ENCODE measurements around the gene FLYWCH1. TPM values are rescaled to one million over a fixed set of nuclear protein-coding genes. Genes with fewer than 3 reads are reported as not detected.

The FLYWCH1 gene
- total RNA-seq, 4 donors from 2014 or later: 41.7 to 49.7 (median 44.0) TPM

DNA sequence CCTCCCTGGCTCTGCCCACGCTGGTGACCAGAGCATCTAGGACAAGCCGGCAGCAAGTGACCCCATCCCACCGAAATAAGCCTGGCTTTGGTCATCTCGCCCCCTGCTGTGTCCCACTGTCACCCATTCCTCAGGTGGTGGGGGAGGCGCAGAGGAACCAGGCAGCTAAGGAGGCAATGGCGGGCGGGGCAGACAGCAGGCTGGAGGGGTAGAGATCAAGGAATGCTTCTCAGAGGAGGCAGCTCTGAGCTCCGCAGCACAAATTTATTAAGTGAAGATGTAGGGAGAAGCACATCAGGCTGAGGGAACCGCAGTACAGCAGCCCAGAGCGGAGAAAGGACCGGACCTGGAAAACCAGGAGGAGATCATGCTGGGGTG, 44.8 kb downstream of the FLYWCH1 start:
- intact Hi-C loops (cut with DNase I; ENCODE audit: low total_unique reads): no loop called here
- H3K27ac ChIP-seq: no peak overlapping the region
- TF ChIP-seq POLR2A (IDR thresholded peaks at IDR 0.05): no peak
- TF ChIP-seq, protein P1, sequence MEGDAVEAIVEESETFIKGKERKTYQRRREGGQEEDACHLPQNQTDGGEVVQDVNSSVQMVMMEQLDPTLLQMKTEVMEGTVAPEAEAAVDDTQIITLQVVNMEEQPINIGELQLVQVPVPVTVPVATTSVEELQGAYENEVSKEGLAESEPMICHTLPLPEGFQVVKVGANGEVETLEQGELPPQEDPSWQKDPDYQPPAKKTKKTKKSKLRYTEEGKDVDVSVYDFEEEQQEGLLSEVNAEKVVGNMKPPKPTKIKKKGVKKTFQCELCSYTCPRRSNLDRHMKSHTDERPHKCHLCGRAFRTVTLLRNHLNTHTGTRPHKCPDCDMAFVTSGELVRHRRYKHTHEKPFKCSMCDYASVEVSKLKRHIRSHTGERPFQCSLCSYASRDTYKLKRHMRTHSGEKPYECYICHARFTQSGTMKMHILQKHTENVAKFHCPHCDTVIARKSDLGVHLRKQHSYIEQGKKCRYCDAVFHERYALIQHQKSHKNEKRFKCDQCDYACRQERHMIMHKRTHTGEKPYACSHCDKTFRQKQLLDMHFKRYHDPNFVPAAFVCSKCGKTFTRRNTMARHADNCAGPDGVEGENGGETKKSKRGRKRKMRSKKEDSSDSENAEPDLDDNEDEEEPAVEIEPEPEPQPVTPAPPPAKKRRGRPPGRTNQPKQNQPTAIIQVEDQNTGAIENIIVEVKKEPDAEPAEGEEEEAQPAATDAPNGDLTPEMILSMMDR (IDR thresholded peaks at IDR 0.05 in 4 of 5, conservative IDR thresholded peaks at IDR 0.05 in 1 of 5): no peak
- no peaks in the 10 kb centered on the region for H3K36me3 ChIP-seq
- no peak overlapping the region for H3K4me3 ChIP-seq
- no peak for DNase-seq
- H3K27me3 ChIP-seq: peaks cover 40 to 51% (median 46%) of the 10 kb centered on the region in 3 donors
- ATAC-seq: no peak
- H3K9me3 ChIP-seq: no peaks in the 10 kb centered on the region
- H3K4me1 ChIP-seq: no peaks in the 10 kb centered on the region
- in situ Hi-C loops (cut with MboI; ENCODE audit: low sequenced_read_pairs in 4 of 4): no loop called here

DNA sequence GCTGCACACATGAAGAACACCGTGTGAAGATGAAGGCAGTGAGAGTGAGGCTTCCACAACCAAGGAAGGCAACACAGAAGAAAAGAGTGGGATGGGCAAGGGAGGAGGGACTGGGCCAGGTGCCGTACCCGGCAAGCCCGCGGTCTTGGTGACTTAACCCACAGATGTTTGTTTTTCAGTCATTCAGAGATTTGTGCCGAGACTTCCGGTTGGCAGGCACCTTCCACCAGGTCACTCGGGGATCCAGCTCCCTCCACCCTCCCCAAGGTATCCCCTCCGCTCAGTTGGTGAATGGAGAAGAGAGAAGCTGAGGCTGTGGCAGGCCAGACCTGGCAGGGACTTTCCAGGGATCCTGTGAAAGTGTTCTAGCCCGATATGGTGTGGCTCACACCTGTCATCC, 47.5 kb downstream of the FLYWCH1 start:
- Histone ChIP-seq H3K36me3 (no peaks in the 10 kb centered on the region), H3K4me1 (peaks cover 4 to 14% of the 10 kb centered on the region in 2 donors), H3K27me3 (peaks cover 64 to 73% (median 73%) of the 10 kb centered on the region in 3 donors), H3K9me3 (no peaks in the 10 kb centered on the region), H3K27ac (no peak overlapping the region), H3K4me3 (no peak overlapping the region)
- in situ Hi-C loops (cut with MboI; ENCODE audit: low sequenced_read_pairs in 4 of 4): no loop called here
- ATAC-seq (no peak), DNase-seq (no peak)
- TF ChIP-seq POLR2A (IDR thresholded peaks at IDR 0.05): no peak
- TF ChIP-seq, protein P1 (IDR thresholded peaks at IDR 0.05 in 4 of 5, conservative IDR thresholded peaks at IDR 0.05 in 1 of 5): no peak
- intact Hi-C loops (cut with DNase I; ENCODE audit: low total_unique reads): no loop called here

GRCh38 chr16:2960183-2961010, 48.7 kb downstream of the FLYWCH1 start:
- H3K36me3 ChIP-seq: no peaks in the 10 kb centered on the region
- ATAC-seq: no peak
- DNase-seq: no peak
- peaks cover 70 to 78% (median 77%) of the 10 kb centered on the region in 3 donors for H3K27me3 ChIP-seq
- in situ Hi-C loops (cut with MboI; ENCODE audit: low sequenced_read_pairs in 4 of 4) (no loop called here), intact Hi-C loops (cut with DNase I; ENCODE audit: low total_unique reads) (loop anchor here (1.0 kb wide), 1 partner anchor 25 kb away; no protein-coding TSS in a partner anchor)
- TF ChIP-seq, protein P1 (IDR thresholded peaks at IDR 0.05 in 4 of 5, conservative IDR thresholded peaks at IDR 0.05 in 1 of 5): no peak
- TF ChIP-seq POLR2A (IDR thresholded peaks at IDR 0.05): no peak
- no peaks in the 10 kb centered on the region for H3K9me3 ChIP-seq
- no peak overlapping the region for H3K27ac ChIP-seq
- no peak overlapping the region for H3K4me3 ChIP-seq
- peaks cover 7 to 24% of the 10 kb centered on the region in 2 donors for H3K4me1 ChIP-seq

DNA sequence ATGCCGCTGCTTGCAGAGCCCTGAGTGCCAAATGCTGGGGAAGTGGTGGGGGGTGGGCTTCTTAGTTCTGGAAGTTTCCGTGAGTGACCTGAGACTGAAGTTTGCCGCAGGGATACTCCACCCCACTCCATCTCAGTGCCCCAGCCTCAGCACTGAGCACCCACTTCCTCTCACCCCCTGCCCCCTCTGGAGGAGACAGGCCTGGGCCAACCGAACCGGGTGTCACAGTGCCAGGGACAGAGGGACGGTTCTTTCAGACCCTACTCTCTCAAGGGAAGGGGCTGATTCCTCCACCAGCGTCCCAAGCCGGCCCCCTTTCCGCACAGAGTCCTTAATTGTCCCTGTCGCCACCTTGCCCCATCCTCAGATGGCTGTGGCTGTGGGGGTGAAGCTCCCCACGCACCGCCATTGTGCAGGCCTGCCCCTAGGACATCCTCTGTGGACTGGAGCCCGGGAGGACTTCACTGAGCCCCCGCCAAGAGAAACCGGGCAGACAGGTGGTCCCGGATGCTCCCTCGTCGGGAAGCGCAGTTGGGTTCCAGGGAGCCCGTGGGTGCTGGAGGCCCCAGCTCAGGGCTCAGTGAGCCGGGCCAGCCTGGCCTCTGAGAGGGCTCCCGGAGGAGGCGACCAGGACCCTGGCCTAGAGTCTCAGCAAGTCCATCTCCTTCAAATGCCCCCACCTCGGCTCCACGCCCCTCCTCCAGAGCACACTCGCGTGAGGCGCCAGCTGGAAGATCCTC, 50.8 kb downstream of the FLYWCH1 start:
- intact Hi-C loops (cut with DNase I; ENCODE audit: low total_unique reads): no loop called here
- peaks cover 7 to 24% of the 10 kb centered on the region in 2 donors for H3K4me1 ChIP-seq
- H3K27ac ChIP-seq: no peak overlapping the region
- in situ Hi-C loops (cut with MboI; ENCODE audit: low sequenced_read_pairs in 4 of 4): no loop called here
- H3K9me3 ChIP-seq: no peaks in the 10 kb centered on the region
- no peak overlapping the region for H3K4me3 ChIP-seq
- no peaks in the 10 kb centered on the region for H3K36me3 ChIP-seq
- H3K27me3 ChIP-seq: peaks cover 71 to 81% (median 80%) of the 10 kb centered on the region in 3 donors
- DNase-seq: no peak
- ATAC-seq: no peak
- no peak for TF ChIP-seq POLR2A (IDR thresholded peaks at IDR 0.05)
- TF ChIP-seq, protein P1 (IDR thresholded peaks at IDR 0.05 in 4 of 5, conservative IDR thresholded peaks at IDR 0.05 in 1 of 5): no peak
